GM19468 (cell line): Measurements from ENCODE around the gene ACY1.

Source experiments
- ATAC-seq: cut with Tn5 transposase; IDR thresholded peaks from one replicate; pipeline ENCODE4 v1.9.1; 2021; ENCODE audit warnings: mild to moderate bottlenecking, moderate library complexity, moderate number of reproducible peaks; ENCODE audit not compliant: unreplicated experiment; ENCODE audit errors: extremely low read depth

Gene ACY1

DNA sequence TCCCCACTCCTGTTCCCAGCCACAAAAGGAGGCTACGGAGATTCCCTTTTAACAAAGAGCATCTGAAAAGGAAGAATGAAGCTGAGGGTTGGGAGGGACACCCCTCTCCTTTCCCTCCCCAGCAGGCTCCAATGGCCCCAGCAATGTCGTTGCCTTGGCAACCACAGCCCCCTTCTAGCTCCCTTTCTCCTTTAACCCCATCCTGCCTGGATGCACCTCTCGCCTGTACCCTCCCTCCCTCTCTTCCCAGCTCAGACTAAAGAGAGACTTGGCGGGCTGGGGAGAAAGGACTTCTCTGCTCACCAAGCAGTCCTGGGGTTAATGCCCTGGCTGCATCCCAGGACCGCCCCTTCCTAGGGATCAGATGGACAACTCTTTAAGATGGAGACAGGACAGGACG is 19.4 kb downstream of the ACY1 start:
- ATAC-seq: no peak

DNA sequence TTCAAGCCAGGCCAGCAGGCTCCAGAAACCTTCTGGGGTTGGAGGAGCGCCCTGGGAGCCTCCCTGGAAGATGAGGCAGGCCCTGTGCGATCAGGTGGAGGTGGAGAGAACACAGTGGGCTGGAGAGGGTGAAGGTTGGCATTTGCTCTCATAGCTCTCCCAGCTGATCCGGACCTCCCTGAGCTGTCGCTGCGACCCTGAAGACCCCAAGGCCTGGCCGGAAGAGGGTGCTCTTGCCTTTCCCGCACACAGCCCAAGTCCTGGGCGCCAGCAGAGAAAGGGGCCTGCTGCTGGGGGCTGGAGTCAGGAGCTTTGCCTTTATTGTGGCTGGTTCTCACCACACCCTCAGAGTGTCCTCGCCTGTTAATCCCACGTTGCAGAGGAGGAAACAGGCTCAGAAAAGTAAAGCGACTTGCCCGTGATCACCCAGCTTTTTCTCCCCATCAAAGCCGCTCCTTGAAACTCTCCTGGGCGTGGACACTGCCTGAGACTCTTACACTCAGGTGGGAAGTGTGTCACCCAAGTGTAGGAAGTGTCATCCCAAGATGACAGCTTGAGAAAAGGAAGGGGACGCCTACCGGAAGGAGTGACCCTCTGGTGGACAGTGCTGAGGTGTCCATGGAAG is 20.9 kb downstream of the ACY1 start:
- ATAC-seq: no peak

DNA sequence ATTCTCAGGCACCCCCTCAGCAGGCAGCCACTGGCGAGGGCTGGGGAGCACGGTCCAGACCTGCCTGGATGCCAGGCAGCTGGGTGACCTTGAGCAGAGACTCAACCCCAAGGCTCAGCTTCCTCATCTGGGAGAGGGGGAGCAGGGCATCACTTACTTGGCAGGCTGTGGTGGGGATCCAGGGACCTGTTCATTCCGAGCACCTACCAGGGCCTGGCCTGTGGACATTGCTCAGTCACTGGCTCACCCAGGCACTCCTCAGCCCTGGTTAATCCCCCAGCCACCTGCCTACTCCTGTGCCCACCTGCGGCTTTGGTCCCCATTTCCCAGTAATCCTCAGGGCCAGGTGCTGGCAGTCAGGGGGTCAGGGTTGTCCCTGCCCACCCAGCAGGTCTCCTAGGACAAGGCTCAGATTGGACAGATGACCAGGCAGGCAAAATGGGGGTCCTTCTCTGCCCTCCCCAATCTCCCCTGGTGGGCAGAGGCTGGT is 21.6 kb downstream of the ACY1 start:
- ATAC-seq: no peak

DNA sequence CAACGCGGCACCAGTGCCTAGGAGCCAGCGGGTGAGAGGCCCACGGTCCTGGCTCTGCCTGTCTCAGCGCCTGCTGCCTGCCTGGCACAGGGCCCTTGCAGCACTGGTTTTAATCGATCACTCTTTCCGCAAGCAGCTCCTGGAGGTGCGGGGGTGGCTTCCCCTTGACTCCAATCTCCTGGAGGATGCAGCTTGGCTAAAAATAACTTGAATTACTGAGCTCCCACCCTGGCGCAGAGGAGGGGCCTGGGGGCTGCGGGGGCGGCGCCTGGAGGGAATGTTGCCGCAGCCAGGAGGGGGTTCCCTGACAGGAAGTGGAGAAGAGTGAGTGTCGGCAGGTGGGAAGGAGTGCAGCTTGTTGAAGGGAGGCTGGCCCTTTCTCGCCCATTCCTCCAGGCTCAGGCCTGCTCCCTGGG is 22.2 kb downstream of the ACY1 start:
- no peak for ATAC-seq

- no peak for ATAC-seq
These were observed 22.9 kb downstream of the ACY1 start for GRCh38 chr3:52006017-52006819.

GRCh38 chr3:52006820-52007133 is 23.4 kb downstream of the ACY1 start:
- no peak for ATAC-seq

DNA sequence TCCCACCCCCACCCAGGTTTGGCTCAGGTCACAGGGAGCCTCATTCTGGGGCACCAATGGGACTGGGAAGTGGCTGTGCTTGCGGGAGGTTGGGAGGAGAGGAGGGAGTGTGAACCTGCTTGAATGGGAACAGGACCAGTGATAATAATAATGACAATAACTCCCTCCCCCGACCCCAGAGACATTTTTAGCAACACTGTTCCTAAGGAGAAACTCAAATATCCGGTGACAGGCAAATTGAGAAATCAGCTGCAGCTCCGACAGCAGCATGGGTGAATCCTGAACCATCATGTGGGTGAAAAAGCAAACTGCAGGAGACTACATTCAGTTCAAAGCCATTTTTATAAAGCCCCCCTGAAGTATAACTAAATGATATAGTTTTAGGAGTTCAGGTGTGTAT is 24.0 kb downstream of the ACY1 start:
- no peak for ATAC-seq

DNA sequence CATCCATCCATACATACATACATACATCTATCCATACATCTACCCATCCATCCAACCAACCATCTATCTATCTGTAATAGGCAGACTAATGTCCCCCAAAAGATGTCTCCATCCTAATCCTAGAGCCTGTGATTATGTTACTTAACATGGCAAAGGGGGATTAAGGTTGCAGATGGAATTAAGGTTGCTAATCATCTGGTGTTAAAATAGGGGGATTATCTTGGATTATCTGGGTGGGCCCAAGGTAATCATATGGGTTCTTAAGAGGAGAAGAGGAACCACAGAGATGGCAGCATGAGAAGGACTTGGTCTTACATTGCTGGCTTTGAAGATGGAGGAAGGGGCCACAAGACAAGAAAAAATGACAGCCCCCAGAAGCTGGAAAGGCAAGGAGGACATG is 27.1 kb downstream of the ACY1 start:
- no peak for ATAC-seq

DNA sequence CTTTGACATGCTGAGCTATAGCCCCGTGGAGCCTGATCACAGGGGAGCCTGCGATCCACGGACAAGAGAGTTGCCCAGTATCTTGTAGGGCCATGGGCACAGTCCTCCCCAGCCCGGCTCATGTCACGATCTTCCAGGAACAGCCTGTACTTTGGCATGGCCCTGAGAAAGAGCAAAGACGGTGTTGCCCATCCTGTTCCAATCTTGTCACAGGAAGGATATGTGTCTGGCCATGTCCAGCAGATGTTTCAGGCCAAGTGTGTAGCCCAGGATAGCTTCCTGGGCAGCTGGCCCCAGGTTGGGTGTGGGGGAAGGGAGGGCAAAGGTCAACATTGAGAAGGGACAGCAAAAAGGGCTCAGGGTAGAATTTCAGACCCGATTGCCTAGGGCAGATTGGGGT is 29.4 kb downstream of the ACY1 start:
- ATAC-seq: no peak

- no peak for ATAC-seq
These were observed 30.7 kb downstream of the ACY1 start for GRCh38 chr3:52013802-52014598.

- no peak for ATAC-seq
These were observed 31.3 kb downstream of the ACY1 start for GRCh38 chr3:52014613-52015012.

- ATAC-seq: no peak
These were observed 32.3 kb downstream of the ACY1 start for GRCh38 chr3:52015438-52016228.

DNA sequence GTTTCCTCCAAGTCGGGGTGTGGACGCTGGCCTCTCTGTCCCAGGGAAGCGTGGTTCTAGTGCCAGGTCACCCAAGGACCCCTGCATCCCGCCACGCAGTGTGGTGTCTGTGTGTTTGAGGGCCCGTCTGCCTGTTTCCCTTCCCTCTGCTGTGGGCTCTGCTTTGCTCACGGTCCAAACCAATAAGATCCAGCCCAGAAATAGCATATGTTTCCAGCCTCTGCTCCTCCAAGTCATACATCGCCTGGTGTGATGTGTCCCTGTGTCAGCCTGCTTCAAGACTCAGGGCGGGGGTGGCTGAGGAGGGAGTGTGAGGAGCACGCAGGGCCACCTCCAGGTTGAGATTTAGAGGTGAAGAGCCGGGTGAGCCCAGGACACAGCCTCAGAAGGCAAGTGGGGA is 34.3 kb downstream of the ACY1 start:
- no peak for ATAC-seq

- ATAC-seq: no peak
These were observed 35.1 kb downstream of the ACY1 start for GRCh38 chr3:52018319-52019000.

- no peak for ATAC-seq
These were observed 36.2 kb downstream of the ACY1 start for GRCh38 chr3:52019352-52020080.

- no peak for ATAC-seq
These were observed 37.5 kb downstream of the ACY1 start for GRCh38 chr3:52020796-52021195.

DNA sequence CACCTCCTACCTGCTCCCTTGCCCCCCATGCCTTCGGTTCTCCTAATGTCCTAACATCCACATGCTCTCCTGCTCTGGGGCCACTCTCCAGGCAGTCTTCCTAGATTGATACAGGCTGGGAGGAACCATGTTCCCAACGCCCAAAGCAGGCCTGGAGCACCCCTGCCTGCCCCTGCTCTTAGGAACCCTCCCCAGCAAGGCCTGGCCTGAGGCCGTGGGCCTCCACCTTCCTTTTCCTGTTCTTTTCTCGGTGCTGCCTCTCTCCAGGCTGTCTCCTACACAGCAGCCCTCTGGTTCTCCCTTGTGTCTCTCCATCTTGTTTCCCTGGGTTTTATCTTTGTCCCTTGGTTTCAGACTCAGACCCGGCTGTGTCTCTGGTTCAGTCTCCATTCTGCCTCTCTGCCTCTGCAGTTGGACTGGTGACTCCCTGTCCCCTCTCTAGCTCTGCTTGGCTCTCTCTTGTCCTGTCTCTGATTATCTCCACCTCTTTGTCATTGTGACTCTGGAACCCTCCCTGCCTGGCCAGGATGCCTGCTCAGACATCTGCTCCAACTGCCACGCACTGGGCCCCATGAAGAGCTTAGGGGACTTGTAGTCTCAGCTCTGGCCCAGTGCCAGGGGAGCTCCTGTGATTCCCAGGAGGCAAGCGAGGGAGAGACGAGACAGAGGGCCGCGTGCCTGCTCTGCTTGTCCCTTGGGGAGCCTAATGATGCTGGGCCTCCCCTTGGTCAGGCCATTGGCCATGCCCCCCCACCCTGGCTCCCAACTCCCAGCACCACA is 38.3 kb downstream of the ACY1 start:
- no peak for ATAC-seq

GRCh38 chr3:52022323-52023100 is 39.2 kb downstream of the ACY1 start:
- ATAC-seq: no peak
